T-cell (primary cell): Measurements from ENCODE around the gene PRKAA1. TPM values are rescaled to one million over a fixed set of nuclear protein-coding genes. Genes with fewer than 3 reads are reported as not detected.
A peak's percentile ranks its signal among the peaks of the same experiment; 100 is the strongest.

Experiments used
- ATAC-seq, 4 experiments: fragments of 200-7000 bp in 3 of 4; fragments of 150-1000 bp in 1 of 4; cut with Tn5 transposase; replicated peaks in 1 of 4; 1 replicate in 3 of 4; 2 replicates in 1 of 4; pipeline ENCODE4 v1.10.0; 2021; ENCODE audit warnings: moderate library complexity in 3 of 4, mild to moderate bottlenecking in 2 of 4, moderate number of reproducible peaks in 1 of 4
- CTCF ChIA-PET, 2 donors: fragments of 300-600 bp; sonication (Branson Sonifier 250); formaldehyde crosslinking; loops; one replicate each; lab custom pipeline; 2022; ENCODE audit warnings: antibody characterized with exemption in 2 of 2; lab: Charles Lee
- POLR2A ChIA-PET, 2 donors: fragments of 300-600 bp; sonication (Branson Sonifier 250); formaldehyde crosslinking; loops; one replicate each; lab custom pipeline; 2022; ENCODE audit warnings: antibody characterized with exemption in 2 of 2; lab: Charles Lee
- DNase-seq, 35 experiments: peaks; one replicate each; pipeline versions ENCODE4 v3.0.0 to v3.0.0-alpha.2; 2013 to 2023
- H3K27ac ChIP-seq: one replicate; pipeline ENCODE4 v1.5.1; 2013; ENCODE audit warnings: low read length
- H3K27me3 ChIP-seq, 2 experiments: replicated peaks in 1 of 2; 1 replicate in 1 of 2; 2 replicates in 1 of 2; pipeline versions ENCODE4 v1.6.1 to v1.7.0; 2013; ENCODE audit warnings: low read length in 1 of 2, mixed read lengths in 1 of 2; ENCODE audit not compliant: control insufficient read depth in 2 of 2, insufficient read depth in 2 of 2; ENCODE audit errors: extremely low read depth in 1 of 2
- H3K36me3 ChIP-seq, 2 donors: 1 replicate in 1 of 2; 2 replicates in 1 of 2; pipeline versions ENCODE4 v1.6.1 to v1.7.0; 2013; ENCODE audit warnings: low read length in 1 of 2; ENCODE audit not compliant: control insufficient read depth in 2 of 2, insufficient read depth in 1 of 2; ENCODE audit errors: extremely low read depth in 1 of 2
- H3K4me1 ChIP-seq, 2 experiments: 1 replicate in 1 of 2; 2 replicates in 1 of 2; pipeline versions ENCODE4 v1.6.1 to v1.7.0; 2013; ENCODE audit warnings: low read length in 2 of 2, mixed read lengths in 1 of 2; ENCODE audit not compliant: insufficient read depth in 2 of 2, control insufficient read depth in 1 of 2; ENCODE audit errors: extremely low read depth in 1 of 2
- H3K4me3 ChIP-seq, 2 donors: 1 replicate in 1 of 2; 2 replicates in 1 of 2; pipeline versions ENCODE4 v1.5.1 to v1.7.0; 2013; ENCODE audit warnings: mild to moderate bottlenecking in 2 of 2, low read length in 1 of 2, moderate library complexity in 1 of 2; ENCODE audit not compliant: control insufficient read depth in 1 of 2; ENCODE audit errors: extremely low read depth in 1 of 2
- H3K9me3 ChIP-seq: 2 replicates; pipeline ENCODE4 v1.7.0; 2013
- H3K27ac Mint-ChIP-seq, 2 donors: one replicate each; pipeline ENCODE4 v1.8.0; 2020 to 2021; ENCODE audit warnings: mild to moderate bottlenecking in 2 of 2, mixed read lengths in 2 of 2
- H3K27me3 Mint-ChIP-seq, 2 donors: one replicate each; pipeline ENCODE4 v1.8.0; 2021 to 2022; ENCODE audit warnings: mixed read lengths in 2 of 2
- H3K36me3 Mint-ChIP-seq: one replicate; pipeline ENCODE4 v1.8.0; 2021; ENCODE audit warnings: mixed read lengths
- H3K4me1 Mint-ChIP-seq, 3 donors: one replicate each; pipeline ENCODE4 v1.8.0; 2020 to 2022; ENCODE audit warnings: mixed read lengths in 3 of 3, mild to moderate bottlenecking in 1 of 3
- H3K4me3 Mint-ChIP-seq, 3 donors: one replicate each; pipeline ENCODE4 v1.8.0; 2020 to 2022; ENCODE audit warnings: mild to moderate bottlenecking in 3 of 3, mixed read lengths in 3 of 3, moderate library complexity in 3 of 3
- H3K9me3 Mint-ChIP-seq, 3 donors: one replicate each; pipeline ENCODE4 v1.8.0; 2020 to 2022; ENCODE audit warnings: mixed read lengths in 3 of 3
- WGBS: methylation state at CpG from one replicate; pipeline ENCODE4 v1.1.5; 2013; ENCODE audit warnings: missing lambda C conversion rate; ENCODE audit not compliant: insufficient coverage; 5-methylcytosine and 5-hydroxymethylcytosine counted together
- total RNA-seq, 35 experiments: library from RNA in 6 of 35; stranded (reverse) in 6 of 35; fragments of 120-200 nt in 1 of 35; gene quantifications; one replicate each; pipeline versions ENCODE4 v1.2.1 to v1.2.4 and lab custom pipeline; 2013 to 2026

The PRKAA1 gene
- total RNA-seq, 5 donors from 2014 or later (not counting 1 experiment from before 2014, with no cell fraction given) = 92.3 to 112 (median 96.7) TPM

GRCh38 chr5:40754381-40755092, 43.6 kb downstream of the PRKAA1 start:
- Mint-ChIP-seq H3K36me3 (peaks cover 11% of the 10 kb centered on the region), H3K4me1 (peaks cover 15 to 35% (median 27%) of the 10 kb centered on the region in 3 donors), H3K27me3 (no peaks in the 10 kb centered on the region), H3K4me3 (no peak overlapping the region), H3K9me3 (no peaks in the 10 kb centered on the region), H3K27ac (no peak overlapping the region)
- DNase-seq (peak in 4 of 35 experiments; percentile 3 to 64 (median 19)), ATAC-seq (peak; percentile 1 to 63 (median 30))
- no peaks in the 10 kb centered on the region for H3K9me3 ChIP-seq
- H3K27ac ChIP-seq = peak overlapping the region; percentile 87
- no peaks in the 10 kb centered on the region for H3K36me3 ChIP-seq
- no CpG with 5 or more reads among the region's 6 CpGs for WGBS
- H3K4me1 ChIP-seq = peaks cover 3 to 8% of the 10 kb centered on the region in 2 experiments
- H3K4me3 ChIP-seq = peak overlapping the region; percentile 93 to 100
- no peaks in the 10 kb centered on the region for H3K27me3 ChIP-seq
- CTCF ChIA-PET = no interaction called here
- POLR2A ChIA-PET = no interaction called here

- no peak for DNase-seq
- peaks cover 39% of the 10 kb centered on the region for H3K36me3 Mint-ChIP-seq
- Histone ChIP-seq H3K4me3 (no peak overlapping the region), H3K9me3 (no peaks in the 10 kb centered on the region), H3K27ac (no peak overlapping the region), H3K27me3 (no peaks in the 10 kb centered on the region), H3K4me1 (peaks cover 3% of the 10 kb centered on the region in 2 experiments), H3K36me3 (peaks cover under 1 to 18% of the 10 kb centered on the region in 2 donors)
- POLR2A ChIA-PET = interaction anchor here (0.6 kb wide), 4 partner anchors 55 to 63 kb away, joined by 3 to 8 read pairs (median 3); no protein-coding TSS in a partner anchor
- H3K4me3 Mint-ChIP-seq = no peak overlapping the region
- no peaks in the 10 kb centered on the region for H3K9me3 Mint-ChIP-seq
- H3K27me3 Mint-ChIP-seq = no peaks in the 10 kb centered on the region
- H3K4me1 Mint-ChIP-seq = peaks cover 41 to 47% (median 44%) of the 10 kb centered on the region in 3 donors
- CTCF ChIA-PET = interaction anchor here (0.6 to 2.1 kb wide), 3 partner anchors 11 to 57 kb away, joined by 3 to 6 read pairs (median 4); no protein-coding TSS in a partner anchor
- 84% methylated on average over 4 of the region's 4 CpGs for WGBS
- H3K27ac Mint-ChIP-seq = no peak overlapping the region
- ATAC-seq = no peak
Measured at GRCh38 chr5:40746703-40747102, 51.5 kb downstream of the PRKAA1 start.

GRCh38 chr5:40743771-40744170, 54.4 kb downstream of the PRKAA1 start:
- Histone ChIP-seq H3K4me1 (peaks cover 3% of the 10 kb centered on the region in 2 experiments), H3K27ac (no peak overlapping the region), H3K9me3 (no peaks in the 10 kb centered on the region), H3K36me3 (peaks cover 4 to 33% of the 10 kb centered on the region in 2 donors), H3K4me3 (no peak overlapping the region), H3K27me3 (no peaks in the 10 kb centered on the region)
- H3K27ac Mint-ChIP-seq = no peak overlapping the region
- POLR2A ChIA-PET = interaction anchor here (0.7 kb wide), 2 partner anchors 80 to 1168 kb away, joined by 5 to 11 read pairs; no protein-coding TSS in a partner anchor
- H3K27me3 Mint-ChIP-seq = no peaks in the 10 kb centered on the region
- H3K4me3 Mint-ChIP-seq = no peak overlapping the region
- WGBS = no CpG with 5 or more reads among the region's 2 CpGs
- peaks cover 17 to 26% (median 25%) of the 10 kb centered on the region in 3 donors for H3K4me1 Mint-ChIP-seq
- peaks cover 50% of the 10 kb centered on the region for H3K36me3 Mint-ChIP-seq
- H3K9me3 Mint-ChIP-seq = peaks cover 7 to 13% (median 10%) of the 10 kb centered on the region in 3 donors
- no peak for DNase-seq
- CTCF ChIA-PET = interaction anchor here in 1 of 2 donors (0.5 to 0.7 kb wide), 2 partner anchors 19 to 724 kb away, joined by 3 to 4 read pairs; no protein-coding TSS in a partner anchor
- no peak for ATAC-seq

GRCh38 chr5:40738502-40738901, 59.7 kb downstream of the PRKAA1 start:
- peaks cover 4 to 26% of the 10 kb centered on the region in 2 donors for H3K36me3 ChIP-seq
- H3K4me1 Mint-ChIP-seq = peaks cover 24 to 29% (median 26%) of the 10 kb centered on the region in 3 donors
- H3K27ac Mint-ChIP-seq = no peak overlapping the region
- no peak overlapping the region for H3K27ac ChIP-seq
- H3K27me3 Mint-ChIP-seq = no peaks in the 10 kb centered on the region
- ChIA-PET POLR2A (interaction anchor here (0.6 to 0.7 kb wide), 2 partner anchors 532 to 806 kb away, joined by 3 read pairs; no protein-coding TSS in a partner anchor), CTCF (interaction anchor here in 1 of 2 donors (0.7 to 2.8 kb wide), 2 partner anchors 790 to 792 kb away, joined by 3 to 14 read pairs; no protein-coding TSS in a partner anchor)
- peaks cover 7 to 13% (median 10%) of the 10 kb centered on the region in 3 donors for H3K9me3 Mint-ChIP-seq
- no peaks in the 10 kb centered on the region for H3K9me3 ChIP-seq
- no peak overlapping the region for H3K4me3 ChIP-seq
- H3K27me3 ChIP-seq = no peaks in the 10 kb centered on the region
- no peaks in the 10 kb centered on the region for H3K4me1 ChIP-seq
- ATAC-seq (no peak), DNase-seq (no peak)
- no peak overlapping the region for H3K4me3 Mint-ChIP-seq
- H3K36me3 Mint-ChIP-seq = peaks cover 41% of the 10 kb centered on the region

- POLR2A ChIA-PET = no interaction called here
- ATAC-seq = peak in 2 of 4 experiments; percentile 59 to 70
- CTCF ChIA-PET = interaction anchor here (0.6 to 3.6 kb wide), 17 partner anchors 11 to 1135 kb away, joined by 3 to 21 read pairs (median 4); no protein-coding TSS in a partner anchor
- no peaks in the 10 kb centered on the region for H3K9me3 ChIP-seq
- no peaks in the 10 kb centered on the region for H3K27me3 ChIP-seq
- H3K27ac ChIP-seq = no peak overlapping the region
- no peak overlapping the region for H3K4me3 Mint-ChIP-seq
- peaks cover 30% of the 10 kb centered on the region for H3K36me3 Mint-ChIP-seq
- peaks cover 7 to 11% (median 9%) of the 10 kb centered on the region in 3 donors for H3K9me3 Mint-ChIP-seq
- H3K4me1 ChIP-seq = no peaks in the 10 kb centered on the region
- no peak overlapping the region for H3K4me3 ChIP-seq
- H3K27ac Mint-ChIP-seq = no peak overlapping the region
- H3K27me3 Mint-ChIP-seq = no peaks in the 10 kb centered on the region
- peak in 3 of 35 experiments; percentile 8 to 79 (median 35) for DNase-seq
- H3K4me1 Mint-ChIP-seq = peaks cover 22 to 23% (median 23%) of the 10 kb centered on the region in 3 donors
- peaks cover 0 to 14% of the 10 kb centered on the region in 2 donors for H3K36me3 ChIP-seq
- WGBS = no CpG with 5 or more reads among the region's 1 CpG
Measured at GRCh38 chr5:40736103-40736875, 61.9 kb downstream of the PRKAA1 start.

- ChIA-PET POLR2A (no interaction called here), CTCF (interaction anchor here (0.6 to 3.6 kb wide), 15 partner anchors 11 to 1130 kb away, joined by 3 to 21 read pairs (median 4); no protein-coding TSS in a partner anchor)
- Mint-ChIP-seq H3K4me3 (no peak overlapping the region), H3K9me3 (peaks cover 2 to 4% (median 3%) of the 10 kb centered on the region in 3 donors), H3K27ac (no peak overlapping the region), H3K27me3 (no peaks in the 10 kb centered on the region), H3K36me3 (peaks cover 25% of the 10 kb centered on the region), H3K4me1 (peaks cover 22 to 27% (median 27%) of the 10 kb centered on the region in 3 donors)
- H3K4me3 ChIP-seq = no peak overlapping the region
- H3K27me3 ChIP-seq = no peaks in the 10 kb centered on the region
- no peak for ATAC-seq
- no peak for DNase-seq
- H3K27ac ChIP-seq = no peak overlapping the region
- H3K4me1 ChIP-seq = no peaks in the 10 kb centered on the region
- peaks cover 0 to 8% of the 10 kb centered on the region in 2 donors for H3K36me3 ChIP-seq
- no peaks in the 10 kb centered on the region for H3K9me3 ChIP-seq
Measured at GRCh38 chr5:40735609-40736008, 62.6 kb downstream of the PRKAA1 start.
